CD4-positive, alpha-beta T cell treated with Interleukin-4 for 1 hour (primary cell): ENCODE measurements around the gene SMARCC1.

Experiments used
- DNase-seq, 2 donors: peaks; one replicate each; pipeline ENCODE4 v3.0.0-alpha.2; 2020 to 2022

SMARCC1 gene

GRCh38 chr3:47692158-47692557 is 89.5 kb downstream of the SMARCC1 start:
- DNase-seq = no peak

GRCh38 chr3:47688488-47688887 is 93.2 kb downstream of the SMARCC1 start:
- DNase-seq = no peak

GRCh38 chr3:47685037-47685436 is 96.7 kb downstream of the SMARCC1 start:
- no peak for DNase-seq

- DNase-seq = no peak
These were observed 100.7 kb downstream of the SMARCC1 start for GRCh38 chr3:47681016-47681415.

- no peak for DNase-seq
These were observed 103.0 kb downstream of the SMARCC1 start for GRCh38 chr3:47678446-47679338.

GRCh38 chr3:47669026-47669749 is 112.5 kb downstream of the SMARCC1 start:
- no peak for DNase-seq

GRCh38 chr3:47666118-47666517 is 115.6 kb downstream of the SMARCC1 start:
- no peak for DNase-seq

- no peak for DNase-seq
These were observed 117.2 kb downstream of the SMARCC1 start for GRCh38 chr3:47664519-47664918.

- DNase-seq = no peak
These were observed 118.0 kb downstream of the SMARCC1 start for GRCh38 chr3:47663630-47664240.

- DNase-seq = no peak
These were observed 120.5 kb downstream of the SMARCC1 start for GRCh38 chr3:47661121-47661752.

GRCh38 chr3:47658444-47658843 is 123.2 kb downstream of the SMARCC1 start:
- DNase-seq = no peak

- no peak for DNase-seq
These were observed 129.6 kb downstream of the SMARCC1 start for GRCh38 chr3:47652142-47652541.

GRCh38 chr3:47650294-47650693 is 131.4 kb downstream of the SMARCC1 start:
- DNase-seq = no peak

GRCh38 chr3:47647550-47647949 is 134.1 kb downstream of the SMARCC1 start:
- DNase-seq = no peak

GRCh38 chr3:47646362-47646761 is 135.3 kb downstream of the SMARCC1 start:
- no peak for DNase-seq

- DNase-seq = no peak
These were observed 136.1 kb downstream of the SMARCC1 start for GRCh38 chr3:47645551-47645950.

GRCh38 chr3:47643092-47643491 is 138.6 kb downstream of the SMARCC1 start:
- no peak for DNase-seq

GRCh38 chr3:47641739-47642138 is 140.0 kb downstream of the SMARCC1 start:
- DNase-seq = no peak

- no peak for DNase-seq
These were observed 144.8 kb downstream of the SMARCC1 start for GRCh38 chr3:47636921-47637320.

- no peak for DNase-seq
These were observed 145.5 kb downstream of the SMARCC1 start for GRCh38 chr3:47636225-47636624.

- no peak for DNase-seq
These were observed 146.2 kb downstream of the SMARCC1 start for GRCh38 chr3:47635536-47635935.

- DNase-seq = no peak
These were observed 146.7 kb downstream of the SMARCC1 start for GRCh38 chr3:47634996-47635395.

GRCh38 chr3:47630810-47631209 is 150.9 kb downstream of the SMARCC1 start:
- DNase-seq = no peak
